Ishikawa (cell line): ENCODE data around the gene CPM.

ENCODE experiments used
- CEBPB ChIP-seq: IDR thresholded peaks from 2 replicates; pipeline ENCODE4 v1.6.1; 2012
- CREB1 ChIP-seq: IDR thresholded peaks from 2 replicates; pipeline ENCODE4 v1.6.1; 2012; ENCODE audit warnings: low read depth
- EGR1 ChIP-seq: IDR thresholded peaks from 2 replicates; pipeline ENCODE4 v1.6.1; 2012
- EP300 ChIP-seq: IDR thresholded peaks from 2 replicates; pipeline ENCODE4 v1.6.1; 2012; ENCODE audit warnings: borderline replicate concordance
- NFIC ChIP-seq: IDR thresholded peaks from 2 replicates; pipeline ENCODE4 v1.6.1; 2012
- RAD21 ChIP-seq: IDR thresholded peaks from 2 replicates; pipeline ENCODE4 v1.6.1; 2012; ENCODE audit warnings: low read depth
- TAF1 ChIP-seq: IDR thresholded peaks from 2 replicates; pipeline ENCODE4 v1.6.1; 2012; ENCODE audit warnings: low read depth, mild to moderate bottlenecking
- TCF12 ChIP-seq: IDR thresholded peaks from 2 replicates; pipeline ENCODE4 v1.6.1; 2012; ENCODE audit warnings: low read depth
- YY1 ChIP-seq: IDR thresholded peaks from 2 replicates; pipeline ENCODE4 v1.6.1; 2012; ENCODE audit warnings: low read depth
- ZBTB7A ChIP-seq: IDR thresholded peaks from 2 replicates; pipeline ENCODE4 v1.6.1; 2012; ENCODE audit warnings: low read depth
- TF ChIP-seq, protein P1 (sequence below): IDR thresholded peaks from 2 replicates; pipeline ENCODE4 v1.6.1; 2012; ENCODE audit warnings: low read depth, mild to moderate bottlenecking
- TF ChIP-seq, protein P2 (sequence below): IDR thresholded peaks from 2 replicates; pipeline ENCODE4 v1.6.1; 2012
- TF ChIP-seq, protein P3 (sequence below): IDR thresholded peaks from 2 replicates; pipeline ENCODE4 v1.6.1; 2012

DNA sequence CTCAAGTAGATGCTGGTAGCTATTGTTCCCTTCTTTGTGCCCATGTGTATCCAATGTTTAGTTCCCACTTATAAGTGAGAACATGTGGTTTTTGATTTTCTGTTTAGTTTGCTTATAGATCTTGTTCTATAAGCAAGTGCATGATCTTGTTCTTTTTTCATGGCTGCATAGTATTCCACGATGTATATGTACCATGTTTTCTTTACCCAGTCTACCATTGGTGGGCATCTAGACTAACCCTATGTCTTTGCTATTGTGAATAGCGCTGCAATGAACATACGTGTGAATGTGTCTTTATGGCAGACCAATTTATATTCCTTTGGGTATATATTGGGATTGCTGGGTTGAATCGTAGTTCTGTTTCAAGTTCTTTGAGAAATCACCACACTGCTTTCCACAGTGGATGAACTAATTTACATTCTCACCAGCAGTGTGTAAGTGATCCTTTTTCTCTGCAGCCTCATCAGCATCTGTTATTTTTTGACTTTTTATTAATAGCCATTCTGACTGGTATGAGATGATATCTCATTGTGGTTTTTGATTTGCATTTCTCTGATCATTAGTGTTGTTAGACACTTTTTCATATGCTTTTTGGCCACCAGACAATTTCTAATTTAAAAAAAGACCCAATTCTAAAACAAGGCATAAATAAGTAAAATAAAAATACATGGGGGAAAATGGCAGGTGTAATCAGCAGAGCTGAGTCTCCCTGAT lies 50.6 kb downstream of the CPM start:
- TF ChIP-seq, protein P1, sequence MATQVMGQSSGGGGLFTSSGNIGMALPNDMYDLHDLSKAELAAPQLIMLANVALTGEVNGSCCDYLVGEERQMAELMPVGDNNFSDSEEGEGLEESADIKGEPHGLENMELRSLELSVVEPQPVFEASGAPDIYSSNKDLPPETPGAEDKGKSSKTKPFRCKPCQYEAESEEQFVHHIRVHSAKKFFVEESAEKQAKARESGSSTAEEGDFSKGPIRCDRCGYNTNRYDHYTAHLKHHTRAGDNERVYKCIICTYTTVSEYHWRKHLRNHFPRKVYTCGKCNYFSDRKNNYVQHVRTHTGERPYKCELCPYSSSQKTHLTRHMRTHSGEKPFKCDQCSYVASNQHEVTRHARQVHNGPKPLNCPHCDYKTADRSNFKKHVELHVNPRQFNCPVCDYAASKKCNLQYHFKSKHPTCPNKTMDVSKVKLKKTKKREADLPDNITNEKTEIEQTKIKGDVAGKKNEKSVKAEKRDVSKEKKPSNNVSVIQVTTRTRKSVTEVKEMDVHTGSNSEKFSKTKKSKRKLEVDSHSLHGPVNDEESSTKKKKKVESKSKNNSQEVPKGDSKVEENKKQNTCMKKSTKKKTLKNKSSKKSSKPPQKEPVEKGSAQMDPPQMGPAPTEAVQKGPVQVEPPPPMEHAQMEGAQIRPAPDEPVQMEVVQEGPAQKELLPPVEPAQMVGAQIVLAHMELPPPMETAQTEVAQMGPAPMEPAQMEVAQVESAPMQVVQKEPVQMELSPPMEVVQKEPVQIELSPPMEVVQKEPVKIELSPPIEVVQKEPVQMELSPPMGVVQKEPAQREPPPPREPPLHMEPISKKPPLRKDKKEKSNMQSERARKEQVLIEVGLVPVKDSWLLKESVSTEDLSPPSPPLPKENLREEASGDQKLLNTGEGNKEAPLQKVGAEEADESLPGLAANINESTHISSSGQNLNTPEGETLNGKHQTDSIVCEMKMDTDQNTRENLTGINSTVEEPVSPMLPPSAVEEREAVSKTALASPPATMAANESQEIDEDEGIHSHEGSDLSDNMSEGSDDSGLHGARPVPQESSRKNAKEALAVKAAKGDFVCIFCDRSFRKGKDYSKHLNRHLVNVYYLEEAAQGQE, result no peak
- no peak for TF ChIP-seq NFIC
- TF ChIP-seq CREB1, result no peak
- TF ChIP-seq, protein P2, sequence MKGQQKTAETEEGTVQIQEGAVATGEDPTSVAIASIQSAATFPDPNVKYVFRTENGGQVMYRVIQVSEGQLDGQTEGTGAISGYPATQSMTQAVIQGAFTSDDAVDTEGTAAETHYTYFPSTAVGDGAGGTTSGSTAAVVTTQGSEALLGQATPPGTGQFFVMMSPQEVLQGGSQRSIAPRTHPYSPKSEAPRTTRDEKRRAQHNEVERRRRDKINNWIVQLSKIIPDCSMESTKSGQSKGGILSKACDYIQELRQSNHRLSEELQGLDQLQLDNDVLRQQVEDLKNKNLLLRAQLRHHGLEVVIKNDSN, result no peak
- no peak for TF ChIP-seq RAD21
- no peak for TF ChIP-seq ZBTB7A
- TF ChIP-seq CEBPB, result no peak
- TF ChIP-seq YY1, result no peak
- TF ChIP-seq, protein P3, sequence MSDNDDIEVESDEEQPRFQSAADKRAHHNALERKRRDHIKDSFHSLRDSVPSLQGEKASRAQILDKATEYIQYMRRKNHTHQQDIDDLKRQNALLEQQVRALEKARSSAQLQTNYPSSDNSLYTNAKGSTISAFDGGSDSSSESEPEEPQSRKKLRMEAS, result no peak
- no peak for TF ChIP-seq EP300
- no peak for TF ChIP-seq EGR1
- TF ChIP-seq TAF1, result no peak
- TF ChIP-seq TCF12, result no peak
